HG02588 (cell line): ENCODE measurements around the gene SORCS1.
"Not testable (repeated sequence)": the region's sequence is repeated elsewhere in the genome, so short reads cannot be mapped to it uniquely, and the experiment has no call there.

ENCODE experiments used
- ATAC-seq: cut with Tn5 transposase; IDR thresholded peaks from one replicate; pipeline ENCODE4 v1.9.1; 2021; ENCODE audit warnings: mild to moderate bottlenecking, moderate library complexity; ENCODE audit not compliant: unreplicated experiment

SORCS1 gene

DNA sequence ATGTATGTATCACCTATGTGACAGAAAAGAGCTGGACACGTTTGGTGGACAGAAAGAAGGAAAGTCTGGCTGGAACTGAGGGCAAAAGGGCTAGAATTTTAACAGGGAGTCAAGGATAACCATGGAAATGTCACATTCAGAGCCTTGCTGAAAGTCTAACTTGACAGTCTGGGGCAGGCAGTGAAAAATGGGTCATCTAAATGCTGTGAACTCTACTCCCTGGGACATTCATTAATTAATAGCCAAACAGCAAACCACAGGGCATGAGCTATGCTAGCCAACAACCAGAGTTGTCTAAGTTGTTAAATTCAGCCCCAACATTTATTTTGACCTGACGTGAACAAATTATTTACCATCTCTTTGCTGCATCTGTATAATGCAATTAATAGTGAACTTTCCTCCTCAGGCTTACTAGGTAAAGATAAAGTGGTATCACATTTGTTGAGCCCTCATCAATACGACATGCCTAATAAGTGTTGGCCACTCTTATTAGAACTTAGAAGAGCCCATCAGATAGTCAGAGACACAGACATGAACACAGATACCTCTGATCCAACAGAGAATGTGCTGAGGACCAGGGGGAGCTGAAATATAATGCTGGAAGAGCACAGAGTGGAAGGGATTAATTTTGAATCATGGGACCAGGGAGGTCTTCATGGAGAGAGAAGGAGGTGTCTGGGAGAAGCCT is 109.9 kb downstream of the SORCS1 start:
- ATAC-seq: no peak

DNA sequence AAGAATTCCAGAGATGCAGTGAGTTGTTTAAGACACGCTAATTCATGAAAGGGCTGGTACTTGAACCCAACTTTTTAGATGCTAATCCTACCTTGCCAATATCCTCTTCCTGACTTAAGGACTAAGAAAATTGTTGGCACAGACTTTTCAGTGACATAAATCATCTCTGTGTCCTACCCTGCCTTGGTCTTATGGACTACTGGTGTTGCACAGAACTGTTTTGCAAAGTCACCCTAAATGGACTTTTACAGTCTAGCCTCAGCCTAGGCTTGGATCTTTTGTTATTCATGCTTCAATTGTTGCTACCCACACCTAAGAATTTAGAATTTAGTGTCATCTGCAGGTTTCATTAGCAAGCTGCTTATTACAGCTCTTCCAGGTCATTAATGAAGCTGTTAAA is 112.7 kb downstream of the SORCS1 start:
- ATAC-seq: no peak

DNA sequence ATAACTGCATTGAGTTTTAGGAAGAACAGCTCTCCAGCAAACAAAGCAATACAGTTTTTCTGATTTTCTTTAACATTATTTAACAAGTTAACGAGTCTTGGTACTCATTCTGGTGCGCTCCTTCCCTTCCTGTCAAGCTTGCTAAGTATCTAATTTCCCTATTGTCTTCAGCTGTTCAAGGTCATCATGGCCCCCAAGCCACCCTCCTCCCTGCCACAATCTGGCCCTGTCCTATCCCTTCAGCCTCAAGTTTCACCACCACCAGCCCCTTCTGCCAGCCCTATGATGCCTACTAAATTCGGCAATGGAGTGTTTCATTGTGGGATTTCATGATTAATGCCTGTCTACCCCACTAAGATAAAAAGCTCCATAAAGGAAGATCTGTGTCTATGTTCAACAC is 121.0 kb downstream of the SORCS1 start:
- no peak for ATAC-seq

- ATAC-seq: no peak
Measured at GRCh38 chr10:107037192-107038122, 127.0 kb downstream of the SORCS1 start.

DNA sequence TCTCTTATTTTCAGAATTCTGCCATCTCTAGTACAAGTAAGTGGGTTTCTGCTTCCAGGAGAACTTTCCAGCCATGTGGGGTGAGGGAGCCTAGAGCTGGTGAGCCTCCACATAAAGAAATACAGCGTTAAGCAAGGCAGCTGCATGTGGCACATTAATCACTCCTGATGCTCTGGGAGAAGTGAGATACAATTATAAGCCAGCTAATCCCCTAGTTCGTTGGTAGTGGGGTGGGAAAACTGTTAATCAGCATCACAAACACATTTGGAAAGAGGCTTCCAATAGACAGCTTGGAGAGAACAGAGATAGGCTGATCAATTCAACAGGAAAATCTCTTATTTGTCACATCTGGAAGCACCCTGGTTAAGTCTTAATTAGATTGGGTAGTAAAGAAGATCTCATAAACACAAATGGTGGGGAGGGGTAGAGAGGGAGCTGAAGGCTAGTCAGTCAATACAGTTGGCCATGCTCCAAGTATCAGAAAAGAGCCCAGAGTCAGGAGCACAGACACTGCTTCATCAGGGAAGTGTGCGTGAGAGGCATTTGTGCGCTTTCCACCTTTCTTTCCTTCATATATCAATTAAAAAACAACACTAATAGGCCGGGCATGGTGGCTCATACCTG is 130.6 kb downstream of the SORCS1 start:
- ATAC-seq: no peak

GRCh38 chr10:107032700-107033401 is 131.7 kb downstream of the SORCS1 start:
- no peak for ATAC-seq

GRCh38 chr10:107031931-107032699 is 132.4 kb downstream of the SORCS1 start:
- no peak for ATAC-seq

DNA sequence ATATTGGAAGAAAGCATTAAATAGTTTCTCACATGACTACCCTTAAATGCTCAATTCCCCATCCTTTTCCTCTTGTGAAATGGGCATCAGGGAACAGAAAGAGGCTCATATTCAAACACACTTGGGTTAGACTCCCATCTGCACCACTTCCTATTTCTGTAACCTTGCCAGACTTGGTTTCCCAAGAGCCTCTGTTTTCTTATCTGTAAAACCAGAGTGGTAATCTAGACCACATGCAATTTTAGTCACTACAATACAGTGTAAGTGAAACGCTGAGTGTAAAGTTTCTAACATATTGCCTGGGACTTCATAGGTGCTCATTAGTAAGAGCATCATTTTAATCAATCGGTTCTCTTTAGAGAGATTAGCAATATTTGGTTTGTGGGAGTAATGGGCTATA is 136.3 kb downstream of the SORCS1 start:
- no peak for ATAC-seq

DNA sequence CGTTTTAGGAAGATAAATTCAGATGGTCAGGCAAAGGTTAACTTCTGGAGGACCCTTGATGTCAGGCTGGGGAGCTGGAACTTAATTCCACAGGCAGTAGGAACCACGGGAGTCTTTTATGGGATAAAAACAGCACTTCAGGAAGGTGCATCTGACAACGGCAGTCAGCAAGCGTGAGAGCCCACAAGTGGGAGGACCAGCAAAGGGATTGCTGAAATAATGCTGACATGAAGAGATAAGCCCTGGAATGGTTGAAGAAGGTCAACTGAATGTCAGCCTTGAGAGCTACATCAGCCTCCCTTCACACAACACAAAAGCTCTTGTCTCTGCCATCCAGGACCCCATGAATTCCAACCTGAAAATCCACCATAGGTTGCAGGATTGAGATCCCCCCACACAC is 138.8 kb downstream of the SORCS1 start:
- no peak for ATAC-seq

DNA sequence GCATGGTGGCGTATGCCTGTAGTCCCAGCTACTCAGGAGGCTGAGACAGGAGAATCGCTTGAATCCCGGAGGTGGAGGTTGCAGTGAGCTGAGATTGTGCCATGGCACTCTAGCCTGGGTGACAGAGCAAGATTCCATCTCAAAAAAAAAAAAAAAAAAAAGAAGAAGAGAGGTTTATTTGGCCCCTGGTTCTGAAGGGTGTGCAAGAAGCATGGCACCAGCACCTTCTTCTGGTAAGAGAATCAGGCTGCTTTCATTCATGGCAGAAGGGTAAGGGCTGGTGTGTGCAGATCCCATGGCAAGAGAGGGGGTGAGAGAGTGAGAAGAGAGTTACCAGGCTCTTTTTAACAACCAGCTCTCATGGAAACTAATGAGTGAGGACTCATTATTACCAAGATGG is 140.5 kb downstream of the SORCS1 start:
- ATAC-seq: not testable (repeated sequence)

DNA sequence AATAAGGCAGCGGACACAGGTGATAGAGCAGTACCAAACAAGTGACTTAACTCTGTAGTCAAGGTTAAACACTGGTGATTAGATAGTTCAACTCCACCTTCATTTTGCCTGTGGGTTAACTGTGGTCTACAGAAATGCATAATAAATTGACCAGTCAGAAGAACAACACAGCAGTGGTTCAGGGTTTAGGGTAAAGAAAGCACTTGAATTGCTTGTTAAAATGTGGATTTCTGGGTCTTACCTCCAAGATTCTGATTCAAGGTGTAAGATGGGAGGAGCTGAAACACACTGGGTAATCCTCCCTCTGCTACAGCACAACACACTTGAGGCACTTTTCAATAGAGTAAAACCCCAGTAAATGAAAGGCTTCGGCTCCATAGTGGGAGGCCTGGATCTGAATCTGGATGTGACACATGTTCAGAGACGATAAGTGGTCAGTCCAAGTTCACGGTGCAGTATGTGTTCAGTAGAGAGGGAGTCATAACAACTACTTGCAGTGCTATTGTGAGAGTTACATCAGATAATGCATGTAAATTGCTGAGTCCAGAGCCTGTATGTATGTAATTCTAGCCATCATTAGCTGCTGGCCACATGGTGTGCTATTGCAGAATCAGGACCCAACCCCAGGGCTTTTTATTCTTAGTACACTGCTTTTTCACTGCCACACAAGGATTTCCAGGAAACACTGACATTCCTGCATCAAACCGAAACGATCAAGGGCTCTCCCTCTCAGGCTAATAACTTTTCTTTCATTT is 141.7 kb downstream of the SORCS1 start:
- no peak for ATAC-seq

- no peak for ATAC-seq
Measured at GRCh38 chr10:107019154-107019553, 145.4 kb downstream of the SORCS1 start.

- no peak for ATAC-seq
Measured at GRCh38 chr10:107013258-107014006, 151.1 kb downstream of the SORCS1 start.

GRCh38 chr10:107011992-107012391 is 152.5 kb downstream of the SORCS1 start:
- no peak for ATAC-seq

DNA sequence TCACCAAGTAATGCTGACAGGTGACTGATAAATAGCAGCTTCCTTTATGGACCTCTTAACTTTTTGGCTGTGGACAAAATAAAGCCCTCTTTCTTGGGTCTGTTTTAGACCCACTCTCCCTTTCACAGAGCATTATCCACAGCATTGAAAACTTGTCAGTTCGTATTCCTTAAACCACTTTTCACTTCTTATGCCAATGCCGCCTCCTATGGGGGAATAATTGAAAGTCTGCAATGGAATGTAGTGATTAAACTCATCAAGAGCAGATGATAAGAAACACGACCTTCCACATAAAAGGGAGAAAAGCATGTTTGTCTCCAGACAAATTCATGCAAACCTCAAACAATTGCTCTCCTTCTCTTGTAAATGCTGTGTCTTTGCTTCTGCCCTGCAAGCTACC is 153.4 kb downstream of the SORCS1 start:
- no peak for ATAC-seq

GRCh38 chr10:107010531-107010930 is 154.0 kb downstream of the SORCS1 start:
- ATAC-seq: no peak

DNA sequence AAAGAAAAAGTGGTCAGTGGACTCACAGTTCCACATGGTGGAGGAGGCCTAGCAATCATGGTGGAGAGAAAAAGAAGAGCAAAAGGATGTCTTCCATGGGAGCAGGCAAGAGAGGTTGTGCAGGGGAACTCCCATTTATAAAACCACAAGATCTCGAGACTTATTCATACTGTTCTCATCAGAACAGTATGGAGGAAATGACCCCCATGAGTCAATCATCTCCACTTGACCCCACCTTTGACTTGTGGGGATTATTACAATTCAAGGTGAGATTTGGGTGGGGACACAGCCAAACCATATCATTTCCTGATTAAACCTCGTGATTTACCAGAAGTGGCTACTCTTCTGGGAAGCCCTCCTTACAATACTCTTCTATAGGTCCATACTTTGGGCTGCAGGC is 160.1 kb downstream of the SORCS1 start:
- ATAC-seq: no peak

GRCh38 chr10:107002068-107002467 is 162.4 kb downstream of the SORCS1 start:
- no peak for ATAC-seq

GRCh38 chr10:106999118-106999707 is 165.3 kb downstream of the SORCS1 start:
- ATAC-seq: no peak
